ENCODE results near the gene GRAP2.

The GRAP2 gene

GRCh38 chr22:40015358-40015976 lies 114.6 kb downstream of the GRAP2 start:
- no peak for DNase-seq (ENCODE audit: low read depth)
- H3K4me3 ChIP-seq (ENCODE audit: low read depth, low read length): no peak overlapping the region
- TF ChIP-seq, protein P1, sequence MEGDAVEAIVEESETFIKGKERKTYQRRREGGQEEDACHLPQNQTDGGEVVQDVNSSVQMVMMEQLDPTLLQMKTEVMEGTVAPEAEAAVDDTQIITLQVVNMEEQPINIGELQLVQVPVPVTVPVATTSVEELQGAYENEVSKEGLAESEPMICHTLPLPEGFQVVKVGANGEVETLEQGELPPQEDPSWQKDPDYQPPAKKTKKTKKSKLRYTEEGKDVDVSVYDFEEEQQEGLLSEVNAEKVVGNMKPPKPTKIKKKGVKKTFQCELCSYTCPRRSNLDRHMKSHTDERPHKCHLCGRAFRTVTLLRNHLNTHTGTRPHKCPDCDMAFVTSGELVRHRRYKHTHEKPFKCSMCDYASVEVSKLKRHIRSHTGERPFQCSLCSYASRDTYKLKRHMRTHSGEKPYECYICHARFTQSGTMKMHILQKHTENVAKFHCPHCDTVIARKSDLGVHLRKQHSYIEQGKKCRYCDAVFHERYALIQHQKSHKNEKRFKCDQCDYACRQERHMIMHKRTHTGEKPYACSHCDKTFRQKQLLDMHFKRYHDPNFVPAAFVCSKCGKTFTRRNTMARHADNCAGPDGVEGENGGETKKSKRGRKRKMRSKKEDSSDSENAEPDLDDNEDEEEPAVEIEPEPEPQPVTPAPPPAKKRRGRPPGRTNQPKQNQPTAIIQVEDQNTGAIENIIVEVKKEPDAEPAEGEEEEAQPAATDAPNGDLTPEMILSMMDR (conservative IDR thresholded peaks at IDR 0.05; ENCODE audit: low read depth, low read length): no peak

GRCh38 chr22:40018051-40018450 lies 117.2 kb downstream of the GRAP2 start:
- TF ChIP-seq, protein P1 (conservative IDR thresholded peaks at IDR 0.05; ENCODE audit: low read depth, low read length): no peak
- DNase-seq (ENCODE audit: low read depth): no peak
- no peak overlapping the region for H3K4me3 ChIP-seq (ENCODE audit: low read depth, low read length)

- no peak overlapping the region for H3K4me3 ChIP-seq (ENCODE audit: low read depth, low read length)
- TF ChIP-seq, protein P1 (conservative IDR thresholded peaks at IDR 0.05; ENCODE audit: low read depth, low read length): no peak
- DNase-seq (ENCODE audit: low read depth): no peak
These were observed 118.2 kb downstream of the GRAP2 start for GRCh38 chr22:40019100-40019499.

GRCh38 chr22:40020956-40021355 lies 120.1 kb downstream of the GRAP2 start:
- H3K4me3 ChIP-seq (ENCODE audit: low read depth, low read length): no peak overlapping the region
- TF ChIP-seq, protein P1 (conservative IDR thresholded peaks at IDR 0.05; ENCODE audit: low read depth, low read length): no peak
- DNase-seq (ENCODE audit: low read depth): no peak

- TF ChIP-seq, protein P1 (conservative IDR thresholded peaks at IDR 0.05; ENCODE audit: low read depth, low read length): no peak
- no peak overlapping the region for H3K4me3 ChIP-seq (ENCODE audit: low read depth, low read length)
- DNase-seq (ENCODE audit: low read depth): no peak
These were observed 120.6 kb downstream of the GRAP2 start for GRCh38 chr22:40021401-40022000.

- DNase-seq (ENCODE audit: low read depth): no peak
- no peak overlapping the region for H3K4me3 ChIP-seq (ENCODE audit: low read depth, low read length)
- TF ChIP-seq, protein P1 (conservative IDR thresholded peaks at IDR 0.05; ENCODE audit: low read depth, low read length): no peak
These were observed 121.8 kb downstream of the GRAP2 start for GRCh38 chr22:40022536-40023240.

Measured in choroid plexus epithelial cell (primary cell).